Measurements from ENCODE around the gene SPATS2L. TPM values are rescaled to one million over a fixed set of nuclear protein-coding genes. Genes with fewer than 3 reads are reported as not detected.

Gene SPATS2L
- total RNA-seq, 1 donor from 2014 or later: 120 TPM

- DNase-seq (ENCODE audit: low spot score): no peak
Observed at GRCh38 chr2:200348897-200349563, 42.5 kb downstream of the SPATS2L start.

DNA sequence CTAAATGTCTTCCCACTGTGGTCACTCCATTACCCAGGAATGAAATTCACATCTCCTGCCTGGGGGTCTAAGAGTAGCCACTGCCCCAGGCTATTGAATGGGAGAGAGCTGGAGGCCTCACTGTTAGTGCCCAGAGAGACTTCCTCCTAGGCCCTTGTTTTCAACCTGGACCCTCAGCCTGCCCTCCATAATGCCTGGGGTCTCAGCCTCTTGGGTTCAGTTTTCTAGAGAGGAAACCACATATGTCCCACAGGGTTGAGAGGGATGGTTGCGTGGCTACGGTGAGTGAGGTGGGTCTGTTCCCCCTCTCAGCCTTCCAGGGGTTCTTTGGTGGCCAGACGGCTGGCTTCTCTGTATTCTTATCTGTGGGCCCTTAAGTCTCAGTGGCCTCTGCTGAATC, 43.4 kb downstream of the SPATS2L start:
- no peak for DNase-seq (ENCODE audit: low spot score)

DNA sequence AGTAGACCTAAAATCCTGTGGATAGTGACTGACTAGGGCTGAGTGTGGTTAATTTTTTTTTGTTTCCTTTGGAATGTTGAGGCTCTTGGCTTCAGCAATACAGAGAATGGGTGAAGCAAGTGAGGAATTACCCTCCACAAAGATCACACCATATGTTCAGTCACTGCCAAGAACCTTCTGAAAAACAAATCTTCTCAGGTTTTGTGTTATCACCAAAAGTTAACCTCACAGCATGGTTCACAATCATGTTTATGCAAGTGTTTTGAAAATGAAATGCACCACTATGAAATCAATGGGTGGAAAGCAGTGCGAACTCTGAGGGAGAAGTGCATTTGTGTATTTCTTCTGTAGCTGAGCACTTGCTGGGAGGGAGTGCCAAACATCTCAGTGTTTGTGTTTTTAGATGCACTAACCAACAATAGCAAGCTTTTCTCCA, 44.4 kb downstream of the SPATS2L start:
- no peak for DNase-seq (ENCODE audit: low spot score)

GRCh38 chr2:200351815-200352214, 45.3 kb downstream of the SPATS2L start:
- no peak for DNase-seq (ENCODE audit: low spot score)

- no peak for DNase-seq (ENCODE audit: low spot score)
Observed at GRCh38 chr2:200352636-200353035, 46.1 kb downstream of the SPATS2L start.

DNA sequence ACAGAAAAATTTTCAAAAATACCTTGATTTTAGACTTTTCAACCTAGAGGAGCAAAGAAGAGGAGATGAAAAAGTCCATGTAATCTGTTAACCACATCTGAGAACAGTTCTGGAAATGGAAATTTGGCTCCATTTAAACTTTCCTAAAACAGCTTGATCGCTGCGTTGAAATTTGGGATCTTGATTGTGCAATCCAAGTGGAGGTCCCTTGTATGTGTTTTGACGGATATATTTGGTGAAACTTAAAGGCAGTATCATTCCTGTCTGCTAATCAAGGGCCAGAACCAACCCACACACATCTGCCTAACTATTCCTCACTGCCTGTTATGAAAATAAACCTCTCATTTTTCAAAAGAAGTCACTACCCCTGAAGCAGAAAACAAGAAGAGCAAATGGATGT, 46.6 kb downstream of the SPATS2L start:
- DNase-seq (ENCODE audit: low spot score): no peak

DNA sequence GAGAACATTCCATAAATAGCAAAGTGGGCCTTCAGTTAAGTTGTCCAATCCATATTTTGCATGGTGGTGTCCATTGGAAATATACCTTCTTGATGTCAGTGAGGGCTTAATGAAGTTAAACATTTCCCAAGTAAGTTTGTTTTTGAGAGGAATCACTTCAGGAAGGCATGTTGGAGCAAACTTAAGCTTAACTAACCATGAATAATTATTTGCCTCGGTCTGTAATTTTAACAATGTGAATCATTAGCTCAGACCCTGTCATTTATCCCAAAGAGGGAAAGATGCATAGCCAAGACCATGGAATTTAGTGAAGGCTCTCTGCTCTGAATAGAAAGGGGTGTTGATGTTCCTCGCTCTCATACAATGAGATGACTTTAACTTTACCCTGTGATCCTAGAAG, 47.4 kb downstream of the SPATS2L start:
- no peak for DNase-seq (ENCODE audit: low spot score)

DNA sequence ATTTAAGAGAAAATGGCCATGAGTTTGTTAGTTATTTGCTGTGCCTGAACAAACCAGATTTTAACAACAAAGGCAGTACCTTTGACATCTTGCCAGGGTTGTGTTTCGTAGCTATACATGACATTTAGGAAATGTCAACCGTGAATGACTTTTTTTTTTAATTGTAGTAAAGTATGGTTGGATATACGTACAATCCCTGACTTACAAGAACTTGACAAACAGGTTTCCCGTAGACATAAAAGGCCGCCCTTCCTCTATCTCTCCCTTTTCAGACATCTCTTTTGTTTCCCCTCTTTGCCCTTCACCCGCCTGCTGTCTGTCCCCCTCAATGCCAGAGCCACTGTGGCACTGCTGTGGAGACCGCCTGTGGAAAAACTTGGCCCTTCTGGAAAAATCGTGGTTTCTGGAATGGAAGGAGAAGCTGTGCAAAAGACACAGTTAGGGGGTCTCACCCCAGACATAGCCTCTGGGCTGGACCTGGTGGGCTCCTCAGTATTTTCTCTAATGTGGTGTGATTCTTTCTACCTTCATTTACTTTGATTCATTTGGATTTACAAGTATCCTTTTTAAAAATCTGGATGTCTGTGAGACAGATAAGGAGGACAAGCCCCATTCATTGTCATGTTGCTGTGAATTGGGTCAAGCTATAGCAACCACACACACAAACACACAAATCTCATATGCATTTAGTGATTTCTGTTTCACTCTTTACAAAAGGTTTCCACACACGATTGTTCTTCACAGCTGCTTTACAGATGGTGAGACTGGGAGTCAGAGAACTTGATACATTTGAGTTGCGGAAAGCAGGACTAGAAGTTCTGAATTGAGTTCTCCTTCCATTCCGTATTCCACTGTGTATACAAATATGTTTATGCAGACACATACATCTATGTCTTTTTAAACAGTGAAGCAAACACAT, 48.6 kb downstream of the SPATS2L start:
- DNase-seq (ENCODE audit: low spot score): no peak

DNA sequence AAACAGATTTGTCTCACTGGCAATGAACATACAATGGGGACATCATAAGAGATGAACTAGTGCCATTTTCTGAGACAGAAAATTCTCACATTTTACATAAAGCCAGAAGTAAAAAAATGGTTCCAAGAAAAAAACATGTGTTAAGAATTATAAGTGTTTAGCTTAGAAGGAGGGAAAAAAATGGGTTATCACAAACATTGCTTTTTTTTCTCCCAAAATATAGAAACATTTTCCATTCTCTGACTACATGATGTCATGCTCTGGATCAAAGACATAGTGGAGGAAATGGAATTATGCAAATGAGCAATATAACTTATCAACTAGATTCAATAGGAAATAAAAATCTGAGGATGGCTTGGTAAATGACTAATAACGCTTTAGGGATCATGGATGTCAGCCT, 49.8 kb downstream of the SPATS2L start:
- DNase-seq (ENCODE audit: low spot score): no peak

- DNase-seq (ENCODE audit: low spot score): peak; percentile 53
Observed at GRCh38 chr2:200356857-200357384, 50.4 kb downstream of the SPATS2L start.

DNA sequence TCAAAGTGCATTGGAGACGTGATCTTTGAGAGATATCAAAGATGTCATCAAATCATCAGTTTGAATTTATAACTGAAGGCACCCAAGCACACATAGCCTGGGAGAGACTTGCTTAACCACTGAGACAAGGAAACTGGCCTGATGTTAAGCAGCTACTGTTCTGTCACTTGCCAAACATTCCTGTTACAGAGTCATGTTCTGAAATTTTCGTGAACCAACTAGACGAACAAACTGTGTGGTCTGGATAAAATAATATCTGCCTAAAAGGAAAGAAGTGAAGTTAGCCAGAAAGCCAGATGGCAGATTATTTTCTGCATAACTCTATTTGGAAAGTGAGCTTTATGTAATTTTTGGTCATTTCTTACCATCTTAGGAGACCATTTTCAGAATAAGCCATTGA, 51.4 kb downstream of the SPATS2L start:
- DNase-seq (ENCODE audit: low spot score): peak; percentile 47

GRCh38 chr2:200359552-200359951, 53.1 kb downstream of the SPATS2L start:
- DNase-seq (ENCODE audit: low spot score): no peak

DNA sequence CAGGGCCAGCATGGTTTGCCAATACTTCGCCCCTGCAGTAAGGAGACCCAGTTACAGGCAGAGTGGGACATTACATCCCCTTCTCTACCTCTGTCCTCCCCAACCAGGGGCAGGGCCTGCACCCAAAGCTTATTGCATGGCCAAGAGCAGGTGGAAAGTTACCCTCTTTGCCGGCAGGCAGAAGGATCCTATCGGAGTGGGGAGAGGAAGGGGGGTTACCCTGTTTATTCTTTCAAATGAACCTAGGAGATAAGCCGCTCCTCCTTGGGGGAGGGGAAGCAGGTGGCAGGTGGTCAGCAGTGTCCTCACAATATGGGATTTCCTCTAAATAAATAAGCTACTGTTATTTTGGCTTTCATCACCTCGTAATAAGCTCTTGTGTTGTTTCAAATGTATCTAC, 53.9 kb downstream of the SPATS2L start:
- no peak for DNase-seq (ENCODE audit: low spot score)

GRCh38 chr2:200362202-200362917, 55.9 kb downstream of the SPATS2L start:
- DNase-seq (ENCODE audit: low spot score): no peak

GRCh38 chr2:200363279-200363678, 56.8 kb downstream of the SPATS2L start:
- DNase-seq (ENCODE audit: low spot score): no peak

GRCh38 chr2:200364142-200364541, 57.6 kb downstream of the SPATS2L start:
- DNase-seq (ENCODE audit: low spot score): no peak

GRCh38 chr2:200364620-200365019, 58.1 kb downstream of the SPATS2L start:
- DNase-seq (ENCODE audit: low spot score): no peak

GRCh38 chr2:200365209-200365608, 58.7 kb downstream of the SPATS2L start:
- DNase-seq (ENCODE audit: low spot score): no peak

- no peak for DNase-seq (ENCODE audit: low spot score)
Observed at GRCh38 chr2:200367155-200367554, 60.7 kb downstream of the SPATS2L start.

DNA sequence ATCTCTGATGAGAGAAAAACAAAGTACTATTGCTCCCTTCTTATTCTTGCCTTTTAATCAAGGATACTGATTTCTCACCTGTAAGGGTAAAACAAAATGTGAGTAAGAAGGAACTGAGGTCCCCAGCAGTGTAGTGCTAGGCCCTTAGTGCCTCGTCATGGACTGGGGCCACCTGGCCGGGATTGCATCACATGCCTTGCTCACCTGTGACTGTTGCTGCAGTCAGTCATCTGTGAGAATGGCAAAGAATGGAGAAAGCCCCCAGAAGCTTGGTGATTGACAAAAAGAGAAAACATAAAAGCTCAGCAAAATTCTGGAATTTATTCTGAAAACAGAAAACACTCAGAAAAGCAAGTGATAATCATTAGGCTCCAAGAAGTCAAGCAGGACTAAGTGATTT, 63.4 kb downstream of the SPATS2L start:
- no peak for DNase-seq (ENCODE audit: low spot score)

DNA sequence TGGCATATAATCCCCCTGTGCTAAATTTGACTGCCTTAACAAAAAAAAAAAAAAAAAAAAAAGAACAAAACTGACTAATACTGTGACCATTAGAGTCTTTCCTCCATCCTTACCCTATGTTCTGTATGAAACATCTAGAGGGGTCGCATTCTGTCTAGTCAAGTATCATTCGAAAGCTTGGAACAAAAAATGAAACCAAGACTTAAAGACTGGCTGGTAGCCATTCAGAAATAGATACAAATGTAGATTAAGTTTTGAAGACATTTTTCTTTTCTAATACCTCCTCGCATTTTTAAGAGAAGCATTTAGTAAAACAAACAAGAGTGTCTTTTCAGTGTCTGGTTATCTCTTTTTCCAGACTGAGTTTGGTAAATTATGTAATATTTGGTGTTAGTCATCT, 66.7 kb downstream of the SPATS2L start:
- no peak for DNase-seq (ENCODE audit: low spot score)

DNA sequence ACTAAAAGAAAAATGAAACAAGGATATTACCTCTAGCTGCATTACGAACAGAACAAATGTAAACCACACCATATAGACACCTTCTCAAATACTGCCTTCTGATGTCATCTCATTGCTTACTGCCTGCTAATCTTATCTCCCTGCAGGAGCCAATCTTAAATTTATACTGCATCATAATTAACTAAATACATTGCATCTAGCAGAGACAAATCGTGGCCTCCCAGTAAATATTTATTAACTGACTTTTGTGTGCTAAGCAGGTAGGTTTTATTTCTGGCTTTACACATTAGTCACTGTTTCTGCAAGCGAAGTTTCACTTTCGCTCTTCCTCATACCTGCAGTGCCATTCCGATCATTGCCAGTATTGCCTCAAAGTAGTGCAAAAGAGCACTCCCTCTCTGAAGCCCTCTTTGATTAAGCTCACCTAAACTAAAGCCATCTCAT, 67.5 kb downstream of the SPATS2L start:
- no peak for DNase-seq (ENCODE audit: low spot score)

Data from umbilical cord (tissue), 2 donors.